ENCODE measurements around the gene SORCS1.

DNA sequence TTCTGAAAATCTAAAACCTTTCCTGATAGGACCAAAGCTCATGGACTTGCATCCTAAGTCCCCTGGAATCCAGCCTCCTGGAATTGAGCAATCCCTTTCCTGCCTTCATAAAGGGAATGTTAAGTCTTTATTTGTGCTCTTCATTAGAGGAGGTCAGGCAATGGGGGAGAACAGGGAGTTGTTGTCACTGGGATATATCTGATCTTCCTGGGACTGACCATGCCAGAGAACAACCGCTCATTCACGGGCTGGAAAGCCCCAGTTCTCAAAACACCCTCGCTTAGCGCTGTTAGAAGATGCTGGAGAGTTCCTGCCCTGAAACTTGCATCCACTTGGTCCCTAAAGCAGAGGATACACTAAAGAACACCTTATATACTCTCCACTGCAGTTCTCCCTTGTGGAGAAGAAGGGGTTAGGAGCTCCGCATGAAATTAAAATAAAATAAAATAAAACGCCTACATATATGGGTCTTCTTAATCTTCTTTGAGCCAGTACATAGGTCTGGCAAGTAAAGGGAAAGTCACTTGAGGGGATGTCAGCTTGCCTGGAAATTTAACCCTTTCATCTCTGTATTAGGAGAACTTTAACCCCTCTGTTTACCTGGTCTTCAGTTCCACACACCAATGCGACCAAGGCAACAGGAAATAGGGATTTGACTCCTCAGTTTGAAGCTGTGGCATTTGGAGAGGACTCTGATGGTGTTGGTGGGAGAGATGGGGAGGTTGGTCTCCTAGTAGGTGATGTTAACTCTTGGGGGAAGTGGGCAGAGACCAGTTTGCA is 1.2 kb downstream of the SORCS1 start:
- TF ChIP-seq POLR2AphosphoS5 (IDR thresholded peaks at IDR 0.05) (no peak), POLR2A (IDR thresholded peaks at IDR 0.05; ENCODE audit: low read depth) (no peak), CTCF (IDR thresholded peaks at IDR 0.05) (no peak)

All from esophagus muscularis mucosa (tissue), 3 donors.